ENCODE data around the gene MGMT. TPM values are rescaled to one million over a fixed set of nuclear protein-coding genes. Genes with fewer than 3 reads are reported as not detected.

Gene MGMT
- total RNA-seq, 2 experiments from 2014 or later, result 24.6 to 26.0 TPM

DNA sequence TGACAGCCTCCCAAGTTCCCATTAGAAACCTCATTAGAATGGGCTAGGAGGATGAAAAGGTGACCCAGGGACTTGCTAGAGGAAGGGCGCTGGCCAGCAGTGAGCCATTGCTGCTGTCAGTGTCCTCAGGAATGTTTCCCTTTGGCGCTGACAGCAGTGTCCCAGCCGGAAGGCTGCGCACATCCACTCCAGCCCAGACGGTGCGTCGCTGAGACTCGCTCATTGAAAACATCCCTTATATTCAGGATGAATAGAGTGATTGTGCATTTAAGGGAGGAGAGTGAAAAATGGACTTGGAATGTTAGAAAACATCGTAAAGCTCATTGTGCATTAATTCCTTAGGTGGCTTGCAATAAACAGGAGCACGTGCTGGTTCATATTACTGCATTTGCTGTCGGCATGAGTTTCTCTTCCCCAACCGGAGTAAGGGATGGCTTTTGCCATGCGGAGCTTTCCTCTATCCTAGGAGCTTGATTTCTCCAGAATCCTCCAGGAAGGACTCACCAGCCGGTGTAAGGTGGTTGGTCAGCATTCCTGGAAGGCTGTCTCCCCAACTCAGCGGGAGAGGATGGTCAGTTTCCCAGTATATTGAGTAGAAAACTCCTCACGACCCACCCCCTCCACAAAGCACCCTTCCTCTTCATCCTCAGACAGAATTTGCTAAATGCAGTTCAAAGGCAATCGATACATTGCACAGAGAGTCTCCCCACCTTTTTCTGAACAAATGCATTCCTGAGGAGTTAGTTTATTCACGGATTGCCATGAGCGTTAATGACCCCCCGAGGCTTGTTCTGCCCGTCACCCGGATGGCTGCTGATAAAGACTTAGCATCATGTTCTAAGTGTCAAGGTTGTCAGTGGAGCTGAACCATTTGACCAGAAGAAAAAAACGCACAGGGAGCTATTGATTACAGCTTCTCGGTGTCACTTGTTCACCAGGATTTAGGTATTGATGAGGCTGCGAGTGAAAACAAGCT, 295.2 kb downstream of the MGMT start:
- Mint-ChIP-seq H3K36me3 (ENCODE audit: low read depth) (peaks cover 49% of the 10 kb centered on the region), H3K27me3 (ENCODE audit: low read depth) (no peaks in the 10 kb centered on the region), H3K4me3 (no peak overlapping the region), H3K9me3 (no peaks in the 10 kb centered on the region), H3K27ac (no peak overlapping the region), H3K4me1 (ENCODE audit: low read depth) (peaks cover 3% of the 10 kb centered on the region)
- intact Hi-C loops (cut with micrococcal nuclease), result no loop called here
- CTCF ChIA-PET, result no interaction called here
- no peak for DNase-seq

DNA sequence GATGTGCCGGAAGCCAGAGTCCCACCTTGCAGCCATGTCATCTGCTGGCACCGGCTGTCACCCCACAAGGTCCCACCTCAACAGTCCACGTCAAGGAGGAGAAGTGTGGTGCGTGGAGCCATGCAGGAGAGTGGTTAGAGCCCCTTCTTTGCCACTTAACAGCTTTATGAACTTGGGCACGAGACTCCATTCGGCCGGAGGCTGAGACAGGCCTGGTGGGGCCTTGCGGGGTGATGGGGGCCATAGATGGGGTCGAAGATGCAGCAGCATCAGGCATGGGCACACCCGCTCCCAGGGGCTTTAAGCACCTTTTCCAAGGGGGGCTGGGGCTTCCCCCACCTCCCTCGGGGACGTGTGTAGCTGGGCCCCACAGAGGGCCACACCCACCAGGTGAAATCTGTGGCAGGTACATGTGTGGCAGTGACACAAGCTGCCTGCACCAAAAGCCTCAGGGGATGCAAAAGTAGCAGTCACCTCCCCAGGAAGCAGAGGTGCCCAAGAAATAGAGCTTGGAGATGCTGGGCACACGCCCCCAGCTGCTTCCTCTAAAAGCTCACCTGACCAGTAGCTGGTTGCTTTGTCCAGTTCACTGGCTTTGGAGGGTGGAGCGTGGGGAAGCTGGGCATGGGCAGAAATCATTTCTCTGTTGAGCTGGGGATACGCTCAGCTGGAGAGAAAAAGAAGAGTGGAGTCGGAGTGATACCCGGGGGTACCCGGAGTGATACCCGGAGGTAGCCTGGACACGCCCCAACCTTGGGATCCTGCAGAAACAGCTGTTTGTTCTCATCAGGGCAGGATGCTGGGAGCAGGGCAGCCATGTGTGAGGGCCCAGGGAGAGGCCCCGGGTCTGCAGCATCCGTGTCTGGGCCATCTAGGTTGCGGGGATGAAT, 297.2 kb downstream of the MGMT start:
- no peak overlapping the region for H3K4me3 Mint-ChIP-seq
- no peak overlapping the region for H3K27ac Mint-ChIP-seq
- no peaks in the 10 kb centered on the region for H3K27me3 Mint-ChIP-seq (ENCODE audit: low read depth)
- intact Hi-C loops (cut with micrococcal nuclease), result no loop called here
- no peaks in the 10 kb centered on the region for H3K9me3 Mint-ChIP-seq
- peaks cover 51% of the 10 kb centered on the region for H3K36me3 Mint-ChIP-seq (ENCODE audit: low read depth)
- no peak for DNase-seq
- no peaks in the 10 kb centered on the region for H3K4me1 Mint-ChIP-seq (ENCODE audit: low read depth)
- CTCF ChIA-PET, result no interaction called here

DNA sequence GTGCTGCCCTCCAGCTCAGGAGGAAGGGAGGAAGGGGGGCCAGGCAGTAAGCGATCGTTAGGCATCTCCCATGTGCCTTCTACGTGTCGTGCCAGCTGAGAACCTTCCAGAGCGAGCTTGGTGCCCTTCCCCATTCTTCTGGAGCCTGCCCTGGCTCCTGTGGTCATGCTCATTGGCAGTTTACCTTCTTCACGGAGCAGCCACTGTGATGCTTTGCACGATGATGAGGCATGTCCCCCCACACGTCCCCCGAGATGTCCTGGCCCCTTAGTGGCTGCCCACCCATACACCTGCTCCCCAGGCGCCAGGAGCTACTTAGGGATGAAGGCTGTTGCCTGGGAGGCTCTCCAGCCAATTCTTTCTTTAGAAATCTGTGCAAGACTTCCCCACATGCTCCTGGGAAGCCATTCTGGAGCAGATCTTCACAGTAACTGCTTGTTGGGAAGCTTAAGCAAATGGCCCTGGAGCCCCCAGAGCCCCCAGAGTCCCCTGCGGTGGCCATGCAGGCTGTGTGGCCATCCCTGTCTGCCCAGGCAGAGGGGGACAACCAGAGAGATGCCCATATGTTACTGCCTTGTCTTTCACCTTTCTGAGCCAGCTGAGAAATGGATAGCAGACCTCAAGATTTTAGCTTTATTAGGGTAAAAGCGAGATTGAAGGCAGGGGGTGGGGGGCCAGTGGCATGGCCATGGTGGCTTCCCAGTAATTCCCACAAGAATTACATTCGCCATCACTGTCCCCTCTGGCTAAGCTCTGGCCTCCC, 298.0 kb downstream of the MGMT start:
- Mint-ChIP-seq H3K4me3 (no peak overlapping the region), H3K4me1 (ENCODE audit: low read depth) (no peaks in the 10 kb centered on the region), H3K27me3 (ENCODE audit: low read depth) (no peaks in the 10 kb centered on the region), H3K36me3 (ENCODE audit: low read depth) (peaks cover 52% of the 10 kb centered on the region), H3K27ac (no peak overlapping the region), H3K9me3 (peaks cover 1% of the 10 kb centered on the region)
- intact Hi-C loops (cut with micrococcal nuclease), result no loop called here
- CTCF ChIA-PET, result no interaction called here
- no peak for DNase-seq

DNA sequence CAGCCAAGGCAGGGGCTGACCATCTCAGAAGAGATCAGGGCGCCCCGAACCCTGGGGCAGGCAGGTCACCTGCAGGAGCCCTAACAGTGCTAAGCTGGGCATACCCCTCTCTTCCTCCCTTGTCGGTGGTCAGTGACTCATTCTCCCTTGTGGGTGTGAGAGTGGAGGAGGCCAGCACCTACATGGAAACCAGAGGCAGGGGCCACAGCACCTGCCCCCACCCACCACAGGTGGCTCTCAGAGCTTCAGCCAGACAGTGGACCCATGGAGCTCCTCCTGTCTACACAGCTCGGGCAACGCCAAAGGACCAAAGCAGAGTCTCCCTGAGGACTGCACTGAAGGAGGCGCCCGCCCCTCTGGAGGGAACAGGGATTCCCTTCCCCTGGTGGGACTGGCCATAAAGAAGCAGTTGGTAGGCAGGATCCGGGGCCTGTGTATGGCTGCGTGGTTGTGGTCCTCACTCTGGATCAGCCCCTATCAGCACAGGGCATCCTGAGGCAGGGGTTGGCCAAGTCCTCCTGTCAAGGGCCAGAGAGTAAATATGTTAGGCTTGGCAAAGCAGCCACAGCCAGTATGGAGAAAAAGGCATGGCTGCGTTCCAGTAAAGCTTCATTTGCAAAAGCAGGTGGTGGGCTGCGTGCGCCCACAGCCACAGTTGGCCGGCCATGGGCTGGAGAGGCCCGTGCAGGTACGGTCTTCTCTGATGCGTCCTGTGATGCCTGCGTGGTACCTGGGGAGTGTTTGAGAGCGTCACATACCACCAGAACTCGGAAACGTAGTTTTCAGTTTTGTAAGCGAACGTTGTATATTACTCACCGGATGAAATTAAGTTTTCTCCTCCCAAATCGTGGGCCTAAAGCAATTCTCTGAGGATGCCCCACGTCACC, 298.9 kb downstream of the MGMT start:
- Mint-ChIP-seq H3K4me3 (no peak overlapping the region), H3K27me3 (ENCODE audit: low read depth) (no peaks in the 10 kb centered on the region), H3K27ac (no peak overlapping the region), H3K4me1 (ENCODE audit: low read depth) (no peaks in the 10 kb centered on the region), H3K9me3 (peaks cover 2% of the 10 kb centered on the region), H3K36me3 (ENCODE audit: low read depth) (peaks cover 52% of the 10 kb centered on the region)
- CTCF ChIA-PET, result no interaction called here
- DNase-seq, result no peak
- intact Hi-C loops (cut with micrococcal nuclease), result no loop called here

DNA sequence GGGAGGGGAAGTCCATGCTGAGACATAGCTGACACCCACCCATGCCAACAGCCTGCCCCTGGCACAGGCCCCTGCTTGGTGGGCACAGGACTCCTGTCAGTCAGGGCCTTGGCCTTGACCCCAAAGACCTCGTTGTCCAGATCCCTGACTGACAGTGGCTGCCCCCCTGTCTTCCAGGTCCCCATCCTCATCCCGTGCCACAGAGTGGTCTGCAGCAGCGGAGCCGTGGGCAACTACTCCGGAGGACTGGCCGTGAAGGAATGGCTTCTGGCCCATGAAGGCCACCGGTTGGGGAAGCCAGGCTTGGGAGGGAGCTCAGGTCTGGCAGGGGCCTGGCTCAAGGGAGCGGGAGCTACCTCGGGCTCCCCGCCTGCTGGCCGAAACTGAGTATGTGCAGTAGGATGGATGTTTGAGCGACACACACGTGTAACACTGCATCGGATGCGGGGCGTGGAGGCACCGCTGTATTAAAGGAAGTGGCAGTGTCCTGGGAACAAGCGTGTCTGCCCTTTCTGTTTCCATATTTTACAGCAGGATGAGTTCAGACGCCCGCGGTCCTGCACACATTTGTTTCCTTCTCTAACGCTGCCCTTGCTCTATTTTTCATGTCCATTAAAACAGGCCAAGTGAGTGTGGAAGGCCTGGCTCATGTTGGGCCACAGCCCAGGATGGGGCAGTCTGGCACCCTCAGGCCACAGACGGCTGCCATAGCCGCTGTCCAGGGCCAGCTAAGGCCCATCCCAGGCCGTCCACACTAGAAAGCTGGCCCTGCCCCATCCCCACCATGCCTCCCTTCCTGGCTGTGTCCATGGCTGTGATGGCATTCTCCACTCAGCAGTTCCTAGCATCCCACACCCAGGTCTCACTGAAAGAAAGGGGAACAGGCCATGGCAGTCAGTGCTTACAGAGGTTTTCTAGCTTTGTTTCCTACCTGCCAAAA, 299.8 kb downstream of the MGMT start:
- no peaks in the 10 kb centered on the region for H3K4me1 Mint-ChIP-seq (ENCODE audit: low read depth)
- no peak for DNase-seq
- H3K27me3 Mint-ChIP-seq (ENCODE audit: low read depth), result no peaks in the 10 kb centered on the region
- no peak overlapping the region for H3K4me3 Mint-ChIP-seq
- H3K9me3 Mint-ChIP-seq, result peaks cover 12% of the 10 kb centered on the region
- CTCF ChIA-PET, result no interaction called here
- no peak overlapping the region for H3K27ac Mint-ChIP-seq
- intact Hi-C loops (cut with micrococcal nuclease), result no loop called here
- H3K36me3 Mint-ChIP-seq (ENCODE audit: low read depth), result peaks cover 49% of the 10 kb centered on the region

DNA sequence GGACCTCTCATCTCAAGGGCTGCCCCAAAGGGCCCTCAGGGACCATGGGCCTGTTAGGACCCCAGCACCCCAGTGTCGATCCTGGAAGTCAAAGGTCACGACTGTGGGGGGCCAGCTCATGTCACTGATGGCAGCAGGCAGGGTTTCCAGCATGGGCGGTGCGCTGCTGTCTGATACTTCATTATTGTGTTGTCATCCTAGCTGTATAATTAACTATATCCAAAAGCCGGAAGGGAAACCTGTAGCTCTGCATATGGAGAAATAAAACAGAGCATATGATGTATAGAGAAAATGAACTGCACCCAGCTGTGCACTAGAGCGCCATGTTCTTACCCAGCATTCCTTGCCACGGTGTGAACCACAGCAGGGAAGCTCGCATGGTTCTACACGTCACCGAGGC, 300.7 kb downstream of the MGMT start:
- intact Hi-C loops (cut with micrococcal nuclease), result no loop called here

DNA sequence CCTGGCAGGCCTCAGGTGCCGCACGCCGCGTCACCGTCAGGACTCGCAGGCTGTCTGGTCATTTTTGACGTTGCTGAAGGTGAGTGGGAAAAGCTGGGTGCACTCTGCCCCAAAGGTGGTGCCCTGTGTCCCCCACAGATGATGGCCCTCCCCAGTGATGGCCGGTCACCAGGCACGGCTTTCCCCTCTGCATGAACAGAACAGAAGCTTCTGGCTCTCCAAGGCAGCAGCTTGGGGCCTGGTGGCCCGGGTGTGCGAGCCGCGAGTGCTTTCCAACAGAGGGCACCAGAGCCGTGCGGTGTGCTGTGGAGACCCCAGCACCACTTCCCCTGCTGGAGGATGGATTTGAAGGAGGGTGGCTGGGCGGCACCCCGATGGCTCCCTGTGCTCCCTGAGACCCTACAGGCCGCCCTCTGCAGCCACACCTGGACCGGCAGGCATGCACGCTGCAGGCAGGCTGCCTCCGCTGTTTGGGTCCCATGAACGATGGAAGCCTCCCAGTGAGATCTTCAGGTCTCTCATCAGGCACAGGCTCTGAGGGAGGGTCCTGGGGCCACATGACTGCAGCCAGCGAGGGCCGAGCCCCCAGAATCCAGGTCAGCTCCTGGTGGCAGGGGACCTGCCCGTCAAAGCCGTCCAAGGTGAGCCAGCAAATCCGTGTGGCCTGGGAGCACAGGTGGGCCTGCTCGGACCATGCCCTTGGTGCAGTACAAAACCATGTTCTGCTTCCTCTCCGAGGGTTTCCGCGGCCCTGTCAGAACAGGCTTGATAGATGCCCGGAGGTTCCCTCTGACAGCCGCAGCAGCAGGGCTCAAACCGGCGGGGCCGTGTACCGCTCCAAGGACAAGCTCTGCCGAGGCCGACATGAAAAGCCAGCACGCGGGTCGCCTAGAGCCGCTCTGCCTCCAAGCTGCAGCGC, 301.7 kb downstream of the MGMT start:
- intact Hi-C loops (cut with micrococcal nuclease), result no loop called here
- Mint-ChIP-seq H3K27ac (no peak overlapping the region), H3K4me1 (ENCODE audit: low read depth) (no peaks in the 10 kb centered on the region), H3K9me3 (peaks cover 13% of the 10 kb centered on the region), H3K27me3 (ENCODE audit: low read depth) (no peaks in the 10 kb centered on the region), H3K4me3 (no peak overlapping the region), H3K36me3 (ENCODE audit: low read depth) (peaks cover 42% of the 10 kb centered on the region)
- CTCF ChIA-PET, result no interaction called here
- DNase-seq, result no peak

More for the DNA sequence above, 300.7 kb downstream of the MGMT start:
- Mint-ChIP-seq H3K4me3 (no peak overlapping the region), H3K27me3 (ENCODE audit: low read depth) (no peaks in the 10 kb centered on the region), H3K27ac (no peak overlapping the region), H3K36me3 (ENCODE audit: low read depth) (peaks cover 47% of the 10 kb centered on the region), H3K4me1 (ENCODE audit: low read depth) (no peaks in the 10 kb centered on the region), H3K9me3 (peaks cover 13% of the 10 kb centered on the region)
- no peak for DNase-seq
- CTCF ChIA-PET, result no interaction called here

DNA sequence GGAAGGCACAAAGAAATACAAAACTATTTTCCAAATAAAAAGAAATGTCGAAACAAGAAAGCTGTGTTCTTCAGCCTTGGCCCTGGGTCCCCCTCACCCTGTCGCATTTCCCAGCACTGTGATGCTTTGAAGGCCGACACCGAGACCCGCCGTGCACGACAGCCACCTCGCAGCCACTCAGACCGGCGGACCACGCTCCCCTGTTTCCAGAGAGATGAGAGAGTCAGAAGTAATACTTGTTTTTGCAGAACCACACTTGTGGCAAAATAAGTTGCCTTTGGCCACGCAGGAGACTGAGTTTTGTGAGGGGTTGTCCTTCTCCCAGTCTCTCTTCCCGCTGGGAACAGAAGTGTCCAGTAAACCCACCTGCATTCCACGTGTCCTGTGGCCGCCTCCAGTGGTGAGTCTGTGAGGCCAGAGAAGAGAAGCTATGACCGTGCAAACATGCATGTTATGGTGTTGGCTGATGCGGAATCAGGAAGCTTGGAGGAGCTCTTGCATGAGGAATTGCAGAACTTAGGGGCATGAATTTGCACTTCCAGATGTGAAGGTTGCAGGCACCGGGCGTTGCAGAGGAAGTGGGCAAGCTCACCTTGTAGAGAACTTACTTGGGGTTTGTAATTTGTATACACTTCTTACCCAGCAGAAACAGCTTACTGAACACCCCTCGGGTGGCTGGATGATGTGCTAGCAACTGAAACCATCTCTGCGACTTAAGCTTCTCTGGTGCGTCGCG, 302.5 kb downstream of the MGMT start:
- Mint-ChIP-seq H3K9me3 (peaks cover 13% of the 10 kb centered on the region), H3K4me1 (ENCODE audit: low read depth) (no peaks in the 10 kb centered on the region), H3K27me3 (ENCODE audit: low read depth) (no peaks in the 10 kb centered on the region), H3K36me3 (ENCODE audit: low read depth) (peaks cover 42% of the 10 kb centered on the region), H3K4me3 (no peak overlapping the region), H3K27ac (no peak overlapping the region)
- CTCF ChIA-PET, result no interaction called here
- no peak for DNase-seq
- intact Hi-C loops (cut with micrococcal nuclease), result no loop called here

DNA sequence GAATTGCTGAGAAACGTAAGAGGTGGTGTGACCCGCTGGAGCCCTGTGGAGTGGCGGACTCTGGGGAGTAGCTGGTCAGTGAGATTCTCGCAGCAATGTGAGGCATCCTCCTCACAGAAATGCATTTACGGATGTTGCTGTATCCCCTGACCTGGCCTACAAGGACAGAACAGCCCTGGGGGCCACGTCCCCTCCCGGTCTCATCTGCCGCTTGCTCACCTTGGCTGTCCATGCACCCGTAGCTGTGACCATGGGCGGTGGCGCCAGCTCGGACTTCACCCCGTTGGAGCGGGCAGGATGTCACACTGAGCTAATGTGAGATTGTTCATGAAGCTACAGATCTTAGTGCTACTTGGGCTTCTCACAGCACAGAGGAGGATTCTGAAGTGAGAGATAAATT, 303.2 kb downstream of the MGMT start:
- CTCF ChIA-PET, result no interaction called here
- Mint-ChIP-seq H3K36me3 (ENCODE audit: low read depth) (peaks cover 39% of the 10 kb centered on the region), H3K4me1 (ENCODE audit: low read depth) (no peaks in the 10 kb centered on the region), H3K27ac (no peak overlapping the region), H3K9me3 (peaks cover 13% of the 10 kb centered on the region), H3K27me3 (ENCODE audit: low read depth) (no peaks in the 10 kb centered on the region), H3K4me3 (no peak overlapping the region)
- no peak for DNase-seq
- intact Hi-C loops (cut with micrococcal nuclease), result no loop called here

DNA sequence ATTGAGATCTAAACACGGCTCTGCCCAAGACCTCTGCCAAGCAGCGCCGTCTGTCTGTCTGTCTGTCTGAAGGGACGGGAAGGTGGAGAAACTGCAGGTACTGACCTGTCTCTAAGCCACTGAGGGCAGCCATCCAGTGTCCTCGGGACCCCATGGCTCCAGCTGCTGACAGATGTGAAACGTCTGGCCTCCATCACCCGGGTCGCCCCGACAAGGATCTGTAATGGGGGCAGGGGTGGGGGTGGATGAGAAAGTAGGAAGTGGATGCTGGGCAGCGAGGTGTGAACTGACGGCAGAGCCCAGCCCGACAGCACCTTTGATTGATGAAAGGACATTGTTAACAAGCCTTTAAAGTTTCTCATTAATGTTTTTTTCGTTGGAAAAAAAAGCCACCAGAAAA, 304.0 kb downstream of the MGMT start:
- Mint-ChIP-seq H3K27me3 (ENCODE audit: low read depth) (no peaks in the 10 kb centered on the region), H3K4me1 (ENCODE audit: low read depth) (no peaks in the 10 kb centered on the region), H3K9me3 (peaks cover 13% of the 10 kb centered on the region), H3K36me3 (ENCODE audit: low read depth) (peaks cover 38% of the 10 kb centered on the region), H3K4me3 (no peak overlapping the region), H3K27ac (no peak overlapping the region)
- intact Hi-C loops (cut with micrococcal nuclease), result no loop called here
- DNase-seq, result no peak
- CTCF ChIA-PET, result no interaction called here

Data from activated naive CD4-positive, alpha-beta T cell treated with anti-CD3 and anti-CD28 coated beads for 36 hours (primary cell).